ENCODE measurements around the gene SH3BP2.

Gene SH3BP2

DNA sequence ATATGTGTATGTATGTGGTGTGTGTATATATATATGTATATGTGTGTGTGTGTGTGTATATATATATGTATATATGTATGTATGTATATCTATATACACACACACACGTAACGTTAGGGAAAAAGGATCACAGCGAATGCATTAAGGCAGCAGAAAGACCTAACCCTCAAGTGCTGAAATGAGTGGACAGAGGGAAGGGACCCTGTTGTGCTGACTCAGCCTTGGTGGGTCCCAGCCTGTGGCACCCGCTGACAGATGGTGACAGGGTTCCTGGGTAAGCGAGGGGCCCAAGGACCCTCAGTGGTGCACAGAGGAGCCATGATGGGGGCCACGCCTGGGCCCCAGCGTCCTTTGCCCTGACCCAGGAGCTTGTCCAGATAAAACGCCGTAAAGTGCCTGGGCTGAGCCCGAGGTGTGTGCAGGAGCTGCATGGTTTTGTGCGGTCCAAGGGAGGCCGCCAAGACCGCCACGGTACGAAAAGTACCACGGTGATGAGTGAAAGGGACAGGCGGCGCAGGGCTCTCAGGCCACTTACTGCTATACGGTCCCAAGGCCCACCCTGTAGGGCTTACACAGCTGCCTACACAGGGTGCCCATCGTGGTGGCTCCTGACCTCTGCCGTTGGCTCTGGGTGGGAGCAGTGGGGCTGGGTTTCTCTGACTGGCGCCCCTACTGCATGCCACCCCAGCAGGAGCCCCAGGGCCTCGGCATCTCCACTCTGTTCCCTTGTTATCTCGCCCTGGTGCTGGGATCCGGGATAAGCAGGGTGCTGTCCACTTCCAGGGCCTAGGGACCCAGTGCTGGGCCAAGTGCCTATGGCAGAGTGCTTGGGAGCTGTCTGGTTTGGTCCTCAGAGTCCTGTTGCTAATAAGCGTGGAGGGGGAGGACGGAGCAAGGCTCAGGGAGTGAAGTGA lies 10.0 kb downstream of the SH3BP2 start:
- no peaks in the 10 kb centered on the region for H3K79me2 ChIP-seq (ENCODE audit: insufficient read depth, low read length)
- peaks cover 44% of the 10 kb centered on the region for H3K4me1 ChIP-seq (ENCODE audit: insufficient read depth, low read length, poor library complexity, severe bottlenecking)

GRCh38 chr4:2803624-2804448 lies 11.0 kb downstream of the SH3BP2 start:
- Histone ChIP-seq H3F3A (ENCODE audit: low read depth) (no peaks in the 10 kb centered on the region), H2AFZ (ENCODE audit: low read length) (no peak overlapping the region), H3K9me2 (replicated peaks; ENCODE audit: low read depth, low read length) (no peaks in the 10 kb centered on the region), H4K20me1 (ENCODE audit: insufficient read depth, low read length, poor library complexity, severe bottlenecking) (no peaks in the 10 kb centered on the region), H3K9ac (ENCODE audit: low read depth, low read length, poor library complexity, severe bottlenecking) (no peak overlapping the region), H3K27me3 (ENCODE audit: insufficient read depth, low read length, poor library complexity, severe bottlenecking) (no peaks in the 10 kb centered on the region), H3K4me3 (ENCODE audit: low read length, poor library complexity, severe bottlenecking) (no peak overlapping the region), H3K36me3 (ENCODE audit: insufficient read depth, low read length) (no peaks in the 10 kb centered on the region), H3K79me2 (ENCODE audit: insufficient read depth, low read length) (no peaks in the 10 kb centered on the region), H3K4me2 (ENCODE audit: low read depth, low read length, poor library complexity, severe bottlenecking) (no peak overlapping the region), H3K4me1 (ENCODE audit: insufficient read depth, low read length, poor library complexity, severe bottlenecking) (peaks cover 34% of the 10 kb centered on the region), H3K9me3 (ENCODE audit: insufficient read depth, low read depth, low read length) (no peaks in the 10 kb centered on the region)
- TF ChIP-seq EZH2phosphoT487 (IDR thresholded peaks at IDR 0.05; ENCODE audit: borderline replicate concordance): no peak
- TF ChIP-seq, protein P1, sequence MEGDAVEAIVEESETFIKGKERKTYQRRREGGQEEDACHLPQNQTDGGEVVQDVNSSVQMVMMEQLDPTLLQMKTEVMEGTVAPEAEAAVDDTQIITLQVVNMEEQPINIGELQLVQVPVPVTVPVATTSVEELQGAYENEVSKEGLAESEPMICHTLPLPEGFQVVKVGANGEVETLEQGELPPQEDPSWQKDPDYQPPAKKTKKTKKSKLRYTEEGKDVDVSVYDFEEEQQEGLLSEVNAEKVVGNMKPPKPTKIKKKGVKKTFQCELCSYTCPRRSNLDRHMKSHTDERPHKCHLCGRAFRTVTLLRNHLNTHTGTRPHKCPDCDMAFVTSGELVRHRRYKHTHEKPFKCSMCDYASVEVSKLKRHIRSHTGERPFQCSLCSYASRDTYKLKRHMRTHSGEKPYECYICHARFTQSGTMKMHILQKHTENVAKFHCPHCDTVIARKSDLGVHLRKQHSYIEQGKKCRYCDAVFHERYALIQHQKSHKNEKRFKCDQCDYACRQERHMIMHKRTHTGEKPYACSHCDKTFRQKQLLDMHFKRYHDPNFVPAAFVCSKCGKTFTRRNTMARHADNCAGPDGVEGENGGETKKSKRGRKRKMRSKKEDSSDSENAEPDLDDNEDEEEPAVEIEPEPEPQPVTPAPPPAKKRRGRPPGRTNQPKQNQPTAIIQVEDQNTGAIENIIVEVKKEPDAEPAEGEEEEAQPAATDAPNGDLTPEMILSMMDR (conservative IDR thresholded peaks at IDR 0.05; ENCODE audit: low read length): no peak

More for the DNA sequence above, 10.0 kb downstream of the SH3BP2 start:
- Histone ChIP-seq H3K36me3 (ENCODE audit: insufficient read depth, low read length) (no peaks in the 10 kb centered on the region), H3K27me3 (ENCODE audit: insufficient read depth, low read length, poor library complexity, severe bottlenecking) (no peaks in the 10 kb centered on the region), H4K20me1 (ENCODE audit: insufficient read depth, low read length, poor library complexity, severe bottlenecking) (no peaks in the 10 kb centered on the region), H2AFZ (ENCODE audit: low read length) (no peak overlapping the region), H3F3A (ENCODE audit: low read depth) (no peaks in the 10 kb centered on the region), H3K9me3 (ENCODE audit: insufficient read depth, low read depth, low read length) (no peaks in the 10 kb centered on the region), H3K4me3 (ENCODE audit: low read length, poor library complexity, severe bottlenecking) (no peak overlapping the region), H3K4me2 (ENCODE audit: low read depth, low read length, poor library complexity, severe bottlenecking) (no peak overlapping the region), H3K9me2 (replicated peaks; ENCODE audit: low read depth, low read length) (no peaks in the 10 kb centered on the region), H3K9ac (ENCODE audit: low read depth, low read length, poor library complexity, severe bottlenecking) (no peak overlapping the region)
- no peak for TF ChIP-seq EZH2phosphoT487 (IDR thresholded peaks at IDR 0.05; ENCODE audit: borderline replicate concordance)
- TF ChIP-seq, protein P1 (conservative IDR thresholded peaks at IDR 0.05; ENCODE audit: low read length): no peak

DNA sequence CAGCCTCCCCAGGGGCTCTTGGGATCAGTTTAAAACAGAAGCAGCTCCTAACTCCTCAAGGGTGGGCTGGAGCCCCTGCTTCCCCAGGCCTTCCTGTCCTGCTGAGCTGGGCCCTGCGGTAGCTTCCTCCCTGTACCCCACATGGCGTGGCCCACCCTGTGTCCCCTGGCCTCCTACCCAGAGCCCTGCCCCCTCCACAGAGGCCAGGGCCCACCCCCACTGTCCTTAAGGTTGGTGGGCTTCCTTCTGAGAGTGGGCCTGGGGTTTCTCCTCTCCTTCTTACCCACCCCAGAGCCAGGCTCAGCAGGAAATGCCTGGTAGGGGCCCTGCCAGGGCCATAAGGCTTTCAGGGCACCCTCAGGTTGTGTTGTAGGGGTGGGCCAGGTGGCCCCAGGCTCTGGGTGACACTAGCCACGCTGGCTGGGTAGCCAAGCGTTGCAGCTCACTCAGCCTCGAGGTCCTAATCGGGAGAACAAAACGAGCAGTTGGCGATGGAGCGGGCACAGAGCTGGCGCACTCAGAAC lies 11.6 kb downstream of the SH3BP2 start:
- no peak overlapping the region for H2AFZ ChIP-seq (ENCODE audit: low read length)
- no peaks in the 10 kb centered on the region for H4K20me1 ChIP-seq (ENCODE audit: insufficient read depth, low read length, poor library complexity, severe bottlenecking)

More for the DNA sequence above, 11.6 kb downstream of the SH3BP2 start:
- Histone ChIP-seq H3K79me2 (ENCODE audit: insufficient read depth, low read length) (no peaks in the 10 kb centered on the region), H3F3A (ENCODE audit: low read depth) (no peaks in the 10 kb centered on the region), H3K4me3 (ENCODE audit: low read length, poor library complexity, severe bottlenecking) (no peak overlapping the region), H3K9me3 (ENCODE audit: insufficient read depth, low read depth, low read length) (no peaks in the 10 kb centered on the region), H3K36me3 (ENCODE audit: insufficient read depth, low read length) (no peaks in the 10 kb centered on the region), H3K27me3 (ENCODE audit: insufficient read depth, low read length, poor library complexity, severe bottlenecking) (no peaks in the 10 kb centered on the region), H3K9me2 (replicated peaks; ENCODE audit: low read depth, low read length) (no peaks in the 10 kb centered on the region), H3K4me2 (ENCODE audit: low read depth, low read length, poor library complexity, severe bottlenecking) (no peak overlapping the region), H3K4me1 (ENCODE audit: insufficient read depth, low read length, poor library complexity, severe bottlenecking) (peaks cover 28% of the 10 kb centered on the region), H3K9ac (ENCODE audit: low read depth, low read length, poor library complexity, severe bottlenecking) (no peak overlapping the region)
- no peak for TF ChIP-seq EZH2phosphoT487 (IDR thresholded peaks at IDR 0.05; ENCODE audit: borderline replicate concordance)
- TF ChIP-seq, protein P1 (conservative IDR thresholded peaks at IDR 0.05; ENCODE audit: low read length): no peak
